Measurements from ENCODE around the gene MAPK8. TPM values are rescaled to one million over a fixed set of nuclear protein-coding genes. Genes with fewer than 3 reads are reported as not detected.

Gene MAPK8
- polyA plus RNA-seq, 2 donors: 14.5 to 16.1 TPM

DNA sequence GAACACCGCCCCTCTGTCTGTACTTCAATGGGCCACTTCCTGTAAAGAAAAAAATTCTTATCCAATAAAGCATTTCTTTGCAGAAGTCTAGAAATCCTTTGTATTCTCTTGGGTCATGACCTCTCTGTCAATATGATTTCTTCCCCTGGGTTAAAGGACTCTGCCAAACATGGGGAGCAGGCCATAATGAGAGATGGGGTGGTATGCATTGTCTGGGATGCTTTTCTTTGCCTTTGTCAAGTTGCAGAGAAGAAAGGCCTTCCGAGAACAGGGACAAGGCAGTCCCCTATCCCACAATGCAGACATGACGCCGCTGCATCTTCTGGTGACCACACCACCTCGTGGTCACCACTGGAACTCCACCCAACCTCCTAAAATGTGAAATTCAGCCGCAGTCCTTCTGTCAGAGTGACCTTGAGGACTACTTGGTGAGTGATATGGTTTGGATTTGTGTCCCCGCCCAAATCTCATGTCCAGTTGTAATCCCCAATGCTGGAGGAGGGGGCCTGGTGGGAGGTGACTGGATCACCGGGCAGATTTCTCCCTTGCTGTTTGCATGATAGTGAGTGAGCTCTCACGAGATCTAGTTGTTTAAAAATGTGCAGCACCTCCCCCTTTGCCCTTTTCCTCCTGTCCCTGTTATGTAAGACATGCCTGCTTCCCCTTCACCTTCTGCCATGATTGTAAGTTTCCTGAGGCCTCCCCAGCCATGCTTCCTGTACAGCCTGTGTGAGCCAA, 16.8 kb upstream of the MAPK8 start:
- Histone ChIP-seq H3K4me3 (ENCODE audit: low read depth in 1 of 2, low read length in 2 of 2) (no peak overlapping the region), H3K9me3 (ENCODE audit: control insufficient read depth in 2 of 2, insufficient read depth in 1 of 2, low read depth in 1 of 2, low read length in 1 of 2) (peaks cover 0 to 2% of the 10 kb centered on the region in 2 donors), H3K4me1 (ENCODE audit: control insufficient read depth in 2 of 2, insufficient read depth in 2 of 2, low read length in 1 of 2) (peaks cover 6 to 12% of the 10 kb centered on the region in 2 donors), H3K36me3 (ENCODE audit: control insufficient read depth in 2 of 2, insufficient read depth in 2 of 2, low read length in 1 of 2) (no peaks in the 10 kb centered on the region), H3K27ac (ENCODE audit: low read depth in 2 of 2, low read length in 1 of 2) (no peak overlapping the region), H3K27me3 (ENCODE audit: control insufficient read depth in 1 of 2, insufficient read depth in 2 of 2, low read length in 2 of 2) (no peaks in the 10 kb centered on the region)
- 26 to 32% methylated on average over 9 of the region's 9 CpGs for WGBS, 2 donors

DNA sequence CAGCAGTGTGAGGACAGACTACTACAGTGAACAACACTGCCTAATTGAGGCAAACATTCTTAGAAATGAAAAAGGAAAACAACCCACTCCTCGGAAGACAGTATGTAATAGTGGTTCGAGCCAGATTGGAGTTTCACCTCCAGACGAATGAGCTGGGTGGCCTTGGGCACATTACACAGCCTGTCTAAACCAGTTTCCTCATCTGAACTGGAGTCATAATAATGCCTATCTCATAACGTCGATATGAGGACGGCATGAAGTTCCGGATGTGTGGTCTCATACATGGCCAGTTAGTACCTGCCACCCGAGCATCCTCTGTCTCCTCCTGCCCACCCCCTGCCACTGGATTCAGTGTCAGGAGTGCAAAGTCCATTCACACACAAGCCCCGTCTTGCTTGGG, 16.2 kb upstream of the MAPK8 start:
- H3K36me3 ChIP-seq (ENCODE audit: control insufficient read depth in 2 of 2, insufficient read depth in 2 of 2, low read length in 1 of 2): no peaks in the 10 kb centered on the region
- 83 to 87% methylated on average over 9 of the region's 9 CpGs for WGBS, 2 donors
- no peak overlapping the region for H3K4me3 ChIP-seq (ENCODE audit: low read depth in 1 of 2, low read length in 2 of 2)
- H3K27ac ChIP-seq (ENCODE audit: low read depth in 2 of 2, low read length in 1 of 2): no peak overlapping the region
- no peaks in the 10 kb centered on the region for H3K9me3 ChIP-seq (ENCODE audit: control insufficient read depth in 2 of 2, insufficient read depth in 1 of 2, low read depth in 1 of 2, low read length in 1 of 2)
- H3K4me1 ChIP-seq (ENCODE audit: control insufficient read depth in 2 of 2, insufficient read depth in 2 of 2, low read length in 1 of 2): peaks cover 6 to 12% of the 10 kb centered on the region in 2 donors
- no peaks in the 10 kb centered on the region for H3K27me3 ChIP-seq (ENCODE audit: control insufficient read depth in 1 of 2, insufficient read depth in 2 of 2, low read length in 2 of 2)

DNA sequence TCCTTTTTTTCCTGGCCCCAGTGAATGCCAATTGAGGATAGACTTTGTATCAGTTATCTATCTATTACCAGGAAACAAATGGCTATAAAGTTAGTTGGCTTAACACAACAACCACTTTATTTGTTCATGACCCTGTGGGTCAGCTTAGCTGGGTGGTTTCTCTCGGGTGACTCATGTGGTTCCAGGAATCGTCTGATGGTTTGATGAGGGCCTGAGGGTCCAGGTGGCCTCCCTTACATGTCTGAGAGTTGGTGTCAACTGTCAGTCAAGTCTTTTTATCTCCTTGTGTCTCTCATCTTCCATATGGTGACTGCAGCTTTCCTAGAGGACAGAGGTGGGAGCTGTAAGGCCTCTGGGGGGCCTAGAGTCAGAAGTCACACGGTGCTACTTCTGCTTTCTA, 15.3 kb upstream of the MAPK8 start:
- Histone ChIP-seq H3K9me3 (ENCODE audit: control insufficient read depth in 2 of 2, insufficient read depth in 1 of 2, low read depth in 1 of 2, low read length in 1 of 2) (no peaks in the 10 kb centered on the region), H3K4me1 (ENCODE audit: control insufficient read depth in 2 of 2, insufficient read depth in 2 of 2, low read length in 1 of 2) (peaks cover 6 to 12% of the 10 kb centered on the region in 2 donors), H3K27me3 (ENCODE audit: control insufficient read depth in 1 of 2, insufficient read depth in 2 of 2, low read length in 2 of 2) (no peaks in the 10 kb centered on the region), H3K4me3 (ENCODE audit: low read depth in 1 of 2, low read length in 2 of 2) (no peak overlapping the region), H3K27ac (ENCODE audit: low read depth in 2 of 2, low read length in 1 of 2) (no peak overlapping the region), H3K36me3 (ENCODE audit: control insufficient read depth in 2 of 2, insufficient read depth in 2 of 2, low read length in 1 of 2) (no peaks in the 10 kb centered on the region)
- WGBS, 2 donors: 74 to 75% methylated on average over 3 of the region's 3 CpGs

DNA sequence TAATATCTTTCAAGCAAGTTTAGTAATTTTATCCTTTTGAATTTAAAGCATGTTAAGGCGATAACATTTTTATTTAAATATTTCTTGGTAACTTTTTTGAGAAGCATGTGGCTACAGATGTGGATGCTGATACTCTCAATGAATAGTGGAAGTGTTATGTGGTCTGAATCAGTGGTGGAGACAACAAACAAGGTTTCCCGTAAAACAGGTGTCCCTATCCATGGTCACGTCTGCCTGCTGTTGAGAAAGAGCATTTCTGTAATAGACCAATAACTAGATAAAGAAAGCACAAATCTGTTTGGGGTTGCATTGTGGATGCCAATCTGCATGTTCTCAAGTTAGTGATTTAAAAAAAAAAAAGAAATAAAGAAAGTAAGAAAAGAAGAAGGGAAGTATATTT, 13.9 kb upstream of the MAPK8 start:
- H3K27me3 ChIP-seq (ENCODE audit: control insufficient read depth in 1 of 2, insufficient read depth in 2 of 2, low read length in 2 of 2): no peaks in the 10 kb centered on the region
- peaks cover 6 to 9% of the 10 kb centered on the region in 2 donors for H3K4me1 ChIP-seq (ENCODE audit: control insufficient read depth in 2 of 2, insufficient read depth in 2 of 2, low read length in 1 of 2)
- H3K36me3 ChIP-seq (ENCODE audit: control insufficient read depth in 2 of 2, insufficient read depth in 2 of 2, low read length in 1 of 2): no peaks in the 10 kb centered on the region
- no peak overlapping the region for H3K27ac ChIP-seq (ENCODE audit: low read depth in 2 of 2, low read length in 1 of 2)
- no peaks in the 10 kb centered on the region for H3K9me3 ChIP-seq (ENCODE audit: control insufficient read depth in 2 of 2, insufficient read depth in 1 of 2, low read depth in 1 of 2, low read length in 1 of 2)
- 89 to 96% methylated on average over 3 of the region's 3 CpGs for WGBS, 2 donors
- no peak overlapping the region for H3K4me3 ChIP-seq (ENCODE audit: low read depth in 1 of 2, low read length in 2 of 2)

DNA sequence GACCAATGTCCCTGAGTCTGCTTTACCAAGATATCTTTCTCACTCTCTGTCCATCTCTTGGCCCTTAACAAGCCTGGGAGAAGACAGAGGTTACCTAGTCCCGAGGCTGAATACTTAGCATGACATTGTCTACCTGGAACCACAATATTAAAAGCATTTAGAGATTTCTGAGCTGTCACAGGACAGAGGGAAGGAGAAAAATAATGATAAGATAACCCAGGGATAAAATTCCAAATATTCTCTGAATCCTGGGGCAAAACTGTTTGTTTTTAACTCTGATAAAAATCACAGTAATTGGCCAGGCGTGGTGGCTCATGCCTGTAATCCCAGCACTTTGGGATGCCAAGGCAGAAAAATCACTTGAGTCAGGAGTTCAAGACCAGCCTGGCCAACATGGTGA, 12.0 kb upstream of the MAPK8 start:
- H3K27ac ChIP-seq (ENCODE audit: low read depth in 2 of 2, low read length in 1 of 2): no peak overlapping the region
- no peak overlapping the region for H3K4me3 ChIP-seq (ENCODE audit: low read depth in 1 of 2, low read length in 2 of 2)
- no peaks in the 10 kb centered on the region for H3K36me3 ChIP-seq (ENCODE audit: control insufficient read depth in 2 of 2, insufficient read depth in 2 of 2, low read length in 1 of 2)
- no peaks in the 10 kb centered on the region for H3K9me3 ChIP-seq (ENCODE audit: control insufficient read depth in 2 of 2, insufficient read depth in 1 of 2, low read depth in 1 of 2, low read length in 1 of 2)
- no peaks in the 10 kb centered on the region for H3K4me1 ChIP-seq (ENCODE audit: control insufficient read depth in 2 of 2, insufficient read depth in 2 of 2, low read length in 1 of 2)
- WGBS, 2 donors: 77 to 86% methylated on average over 2 of the region's 2 CpGs
- H3K27me3 ChIP-seq (ENCODE audit: control insufficient read depth in 1 of 2, insufficient read depth in 2 of 2, low read length in 2 of 2): no peaks in the 10 kb centered on the region

DNA sequence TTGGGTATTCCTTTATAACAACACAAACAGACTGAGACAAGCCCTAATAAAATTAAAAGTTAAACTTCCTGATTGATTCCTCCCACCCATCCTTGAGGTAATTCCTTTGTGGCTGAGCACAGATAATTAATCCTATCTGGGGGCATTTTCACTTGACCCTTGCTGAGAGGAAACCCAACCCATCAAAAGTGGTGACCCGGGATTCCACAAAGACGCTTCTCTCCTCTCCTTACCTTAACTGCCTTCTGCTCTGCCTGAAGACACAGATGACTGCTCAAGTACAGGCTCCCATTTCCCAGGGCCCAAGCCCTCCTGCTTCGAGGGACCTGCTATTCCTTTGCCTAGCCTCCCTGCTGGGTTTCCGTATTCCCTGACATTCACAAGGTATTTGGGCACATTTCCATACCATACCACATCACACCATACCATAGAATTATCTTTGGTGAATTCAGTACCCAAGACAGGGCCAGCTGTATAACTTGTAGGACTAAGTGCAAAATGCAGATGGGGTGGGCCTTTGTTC, 9.8 kb upstream of the MAPK8 start:
- WGBS, 2 donors: 81 to 84% methylated on average over 4 of the region's 4 CpGs
- no peak overlapping the region for H3K4me3 ChIP-seq (ENCODE audit: low read depth in 1 of 2, low read length in 2 of 2)
- no peaks in the 10 kb centered on the region for H3K36me3 ChIP-seq (ENCODE audit: control insufficient read depth in 2 of 2, insufficient read depth in 2 of 2, low read length in 1 of 2)
- no peaks in the 10 kb centered on the region for H3K9me3 ChIP-seq (ENCODE audit: control insufficient read depth in 2 of 2, insufficient read depth in 1 of 2, low read depth in 1 of 2, low read length in 1 of 2)
- no peak overlapping the region for H3K27ac ChIP-seq (ENCODE audit: low read depth in 2 of 2, low read length in 1 of 2)
- no peaks in the 10 kb centered on the region for H3K4me1 ChIP-seq (ENCODE audit: control insufficient read depth in 2 of 2, insufficient read depth in 2 of 2, low read length in 1 of 2)
- no peaks in the 10 kb centered on the region for H3K27me3 ChIP-seq (ENCODE audit: control insufficient read depth in 1 of 2, insufficient read depth in 2 of 2, low read length in 2 of 2)

DNA sequence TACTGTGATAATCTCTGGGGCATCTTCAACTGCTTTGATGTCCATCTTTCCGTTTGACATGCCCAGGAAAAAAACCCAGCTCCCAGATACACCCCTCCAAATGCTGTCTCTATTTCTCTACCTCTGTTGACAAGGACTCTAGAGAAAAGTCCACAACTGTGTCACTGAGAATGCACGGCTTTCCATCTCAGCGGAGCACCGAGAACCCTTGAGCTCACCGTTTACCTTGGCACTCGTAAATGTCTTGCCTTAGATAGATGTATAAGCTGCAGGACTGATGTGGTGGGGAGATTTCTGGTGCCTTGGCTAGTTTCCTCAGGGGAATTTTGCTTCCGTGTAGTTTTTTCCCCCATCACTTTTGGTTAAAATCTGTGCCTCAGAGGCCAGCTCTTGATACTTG, 7.4 kb upstream of the MAPK8 start:
- Histone ChIP-seq H3K4me1 (ENCODE audit: control insufficient read depth in 2 of 2, insufficient read depth in 2 of 2, low read length in 1 of 2) (no peaks in the 10 kb centered on the region), H3K4me3 (ENCODE audit: low read depth in 1 of 2, low read length in 2 of 2) (no peak overlapping the region), H3K27ac (ENCODE audit: low read depth in 2 of 2, low read length in 1 of 2) (no peak overlapping the region), H3K36me3 (ENCODE audit: control insufficient read depth in 2 of 2, insufficient read depth in 2 of 2, low read length in 1 of 2) (no peaks in the 10 kb centered on the region), H3K9me3 (ENCODE audit: control insufficient read depth in 2 of 2, insufficient read depth in 1 of 2, low read depth in 1 of 2, low read length in 1 of 2) (no peaks in the 10 kb centered on the region), H3K27me3 (ENCODE audit: control insufficient read depth in 1 of 2, insufficient read depth in 2 of 2, low read length in 2 of 2) (no peaks in the 10 kb centered on the region)
- 86 to 87% methylated on average over 7 of the region's 7 CpGs for WGBS, 2 donors

DNA sequence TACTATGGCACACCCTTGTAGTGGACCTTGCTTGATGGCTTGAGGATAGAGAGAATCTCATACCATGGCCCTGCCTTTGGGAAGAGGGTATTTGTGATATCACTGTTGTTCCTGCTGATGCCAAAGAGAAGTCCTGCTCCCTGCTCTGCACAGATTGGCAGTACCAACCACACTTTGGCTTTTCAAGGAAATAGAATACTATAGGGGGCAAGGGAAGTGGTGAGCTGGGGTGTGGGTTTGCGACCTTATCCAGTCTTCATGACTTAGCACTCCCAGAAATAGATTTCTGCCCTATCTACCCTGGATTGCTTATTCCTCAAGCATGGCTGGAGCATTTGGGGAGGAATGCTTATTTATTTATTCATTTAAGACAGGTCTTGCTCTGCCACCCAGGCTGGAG, 6.8 kb upstream of the MAPK8 start:
- WGBS, 2 donors: 64 to 87% methylated on average over 1 of the region's 1 CpG
- no peaks in the 10 kb centered on the region for H3K27me3 ChIP-seq (ENCODE audit: control insufficient read depth in 1 of 2, insufficient read depth in 2 of 2, low read length in 2 of 2)
- no peaks in the 10 kb centered on the region for H3K36me3 ChIP-seq (ENCODE audit: control insufficient read depth in 2 of 2, insufficient read depth in 2 of 2, low read length in 1 of 2)
- H3K4me3 ChIP-seq (ENCODE audit: low read depth in 1 of 2, low read length in 2 of 2): no peak overlapping the region
- no peaks in the 10 kb centered on the region for H3K9me3 ChIP-seq (ENCODE audit: control insufficient read depth in 2 of 2, insufficient read depth in 1 of 2, low read depth in 1 of 2, low read length in 1 of 2)
- no peak overlapping the region for H3K27ac ChIP-seq (ENCODE audit: low read depth in 2 of 2, low read length in 1 of 2)
- no peaks in the 10 kb centered on the region for H3K4me1 ChIP-seq (ENCODE audit: control insufficient read depth in 2 of 2, insufficient read depth in 2 of 2, low read length in 1 of 2)

DNA sequence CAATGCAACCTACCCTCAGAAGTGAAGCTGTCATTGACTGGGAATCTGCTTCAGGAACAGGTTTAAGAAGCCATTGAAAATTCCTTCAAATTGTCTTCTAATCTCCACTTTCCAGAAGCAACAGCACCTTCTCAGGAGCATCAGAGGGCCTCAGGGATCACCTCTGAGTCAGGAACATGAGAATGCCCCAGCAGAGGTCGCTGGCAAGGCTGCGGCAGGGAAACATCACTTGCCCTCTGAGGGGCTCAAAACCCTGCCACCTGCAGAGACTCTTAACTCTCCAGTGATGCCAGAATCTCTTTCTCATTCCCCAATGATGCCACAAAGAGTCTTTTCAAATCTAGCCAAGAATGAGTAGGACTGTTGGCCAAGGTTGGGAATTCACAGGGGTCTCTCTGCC, 5.9 kb upstream of the MAPK8 start:
- Histone ChIP-seq H3K4me1 (ENCODE audit: control insufficient read depth in 2 of 2, insufficient read depth in 2 of 2, low read length in 1 of 2) (no peaks in the 10 kb centered on the region), H3K9me3 (ENCODE audit: control insufficient read depth in 2 of 2, insufficient read depth in 1 of 2, low read depth in 1 of 2, low read length in 1 of 2) (no peaks in the 10 kb centered on the region), H3K36me3 (ENCODE audit: control insufficient read depth in 2 of 2, insufficient read depth in 2 of 2, low read length in 1 of 2) (no peaks in the 10 kb centered on the region), H3K27me3 (ENCODE audit: control insufficient read depth in 1 of 2, insufficient read depth in 2 of 2, low read length in 2 of 2) (no peaks in the 10 kb centered on the region), H3K4me3 (ENCODE audit: low read depth in 1 of 2, low read length in 2 of 2) (no peak overlapping the region), H3K27ac (ENCODE audit: low read depth in 2 of 2, low read length in 1 of 2) (no peak overlapping the region)
- 83 to 84% methylated on average over 2 of the region's 2 CpGs for WGBS, 2 donors

Data from esophagus (tissue), 2 donors.